ENCODE data around the gene NKD2. TPM values are rescaled to one million over a fixed set of nuclear protein-coding genes. Genes with fewer than 3 reads are reported as not detected.
"Not testable (repeated sequence)": the region's sequence is repeated elsewhere in the genome, so short reads cannot be mapped to it uniquely, and the experiment has no call there.

The NKD2 gene
- total RNA-seq (2014; rRNA removed): not detected in 2 replicates
- polyA plus RNA-seq (2012): not detected

GRCh38 chr5:1008451-1009358 is at the start of gene NKD2:
Gene NKD2 (plus strand): TSS chr5:1008802. CDS start chr5:1009058, 256 bp downstream.
- DNase-seq (ENCODE audit: low read depth): no peak

- DNase-seq (ENCODE audit: low read depth): no peak
These were observed 48.7 kb upstream of the NKD2 start for GRCh38 chr5:959581-960531.

DNA sequence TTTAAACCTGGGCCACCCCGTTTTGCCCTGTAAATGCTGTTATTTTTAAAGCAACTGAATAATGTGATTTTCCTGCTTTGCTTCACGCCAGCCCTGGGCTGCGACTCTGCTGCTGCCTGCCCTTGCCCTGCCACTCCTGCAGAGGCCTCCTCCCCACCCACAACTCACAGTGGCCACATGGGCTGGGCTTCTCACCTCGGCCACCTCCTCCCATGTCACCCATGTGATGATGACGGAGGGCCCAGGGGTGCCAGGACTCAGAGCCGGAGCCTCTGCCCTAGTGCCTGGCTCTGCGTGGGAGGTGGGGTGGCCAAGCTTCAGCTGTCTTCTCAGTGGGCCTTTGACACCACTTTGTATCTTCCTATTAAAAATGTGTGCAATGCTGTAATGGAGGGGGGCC is 48.1 kb upstream of the NKD2 start:
- no peak for DNase-seq (ENCODE audit: low read depth)

DNA sequence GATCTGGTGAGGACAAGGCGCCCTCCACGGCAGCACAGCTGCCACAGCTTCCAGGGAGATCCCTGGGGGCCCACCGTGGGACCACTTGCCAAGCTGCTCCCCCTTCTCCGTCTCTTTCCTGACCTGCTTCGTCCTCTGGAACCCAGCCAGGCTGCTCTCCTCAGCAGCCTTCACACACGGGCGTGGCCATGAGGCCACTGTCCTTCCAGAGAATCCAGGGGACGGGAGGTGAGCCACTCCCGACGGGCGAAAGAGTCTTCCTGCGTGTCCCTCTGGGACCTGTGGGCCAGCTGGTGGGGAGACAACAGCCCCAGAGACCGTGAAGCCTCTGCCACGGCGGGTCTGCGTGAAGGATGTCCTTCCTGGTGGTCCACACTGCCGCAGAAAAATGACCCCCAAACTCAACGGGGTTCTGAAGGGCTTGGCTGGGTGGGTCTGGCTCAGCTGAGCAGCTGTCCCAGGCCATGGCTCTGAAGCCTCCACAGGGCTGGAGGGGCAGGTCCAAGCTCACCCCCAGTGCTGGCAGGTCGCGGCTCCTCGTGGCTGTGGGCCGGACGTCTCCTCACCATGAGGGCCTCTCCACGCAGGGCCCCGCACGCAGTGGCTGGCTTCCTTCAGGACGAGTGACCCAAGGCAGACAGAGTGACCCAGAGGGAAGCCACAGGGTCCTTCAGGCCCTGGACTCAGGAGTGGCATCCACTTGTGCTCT is 47.4 kb upstream of the NKD2 start:
- DNase-seq (ENCODE audit: low read depth): no peak

DNA sequence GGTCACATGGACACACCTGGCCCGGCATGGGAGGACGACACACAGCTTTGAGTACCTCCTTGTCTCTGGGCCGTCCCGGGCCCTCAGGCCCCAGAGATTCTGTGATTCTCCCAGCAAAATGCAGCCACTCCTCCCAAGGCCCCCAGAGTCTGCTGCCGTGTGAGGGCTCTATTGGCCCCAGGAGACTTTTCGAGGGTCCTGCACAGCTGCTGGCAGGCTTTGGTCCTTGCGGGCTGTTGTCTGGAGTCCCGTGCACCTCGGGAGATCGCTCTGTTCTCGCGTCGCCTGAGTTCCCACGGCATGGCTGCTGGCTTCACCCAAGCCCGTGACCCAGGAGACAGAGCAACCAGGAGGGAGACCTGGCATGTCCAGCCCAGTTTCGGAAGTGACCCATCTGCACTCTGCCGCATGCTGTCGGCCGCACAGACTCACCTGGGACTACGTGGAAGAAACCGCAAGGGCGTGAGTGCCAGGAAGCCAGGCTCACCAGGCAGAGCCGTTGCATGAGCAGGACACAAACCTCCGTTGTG is 46.8 kb upstream of the NKD2 start:
- no peak for DNase-seq (ENCODE audit: low read depth)

GRCh38 chr5:962386-962785 is 46.2 kb upstream of the NKD2 start:
- no peak for DNase-seq (ENCODE audit: low read depth)

- DNase-seq (ENCODE audit: low read depth): no peak
These were observed 45.8 kb upstream of the NKD2 start for GRCh38 chr5:962801-963200.

DNA sequence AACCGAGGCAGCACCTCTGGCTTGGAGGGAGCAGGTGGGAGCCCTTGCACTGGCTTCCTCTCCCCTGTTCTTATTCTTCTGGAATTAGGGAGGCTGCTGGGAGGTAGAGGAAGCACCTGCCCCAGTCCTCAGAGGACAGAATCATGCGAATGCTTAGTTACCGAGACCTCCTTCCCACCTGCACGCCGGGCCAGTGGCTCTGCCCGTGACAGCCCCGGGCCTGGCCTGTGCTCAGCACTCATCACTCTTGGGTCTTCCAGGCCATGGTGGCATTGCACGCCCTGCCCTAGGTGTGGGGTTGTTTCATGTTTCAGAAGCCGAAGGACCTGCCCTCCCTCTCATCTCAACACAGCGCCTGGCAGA is 45.3 kb upstream of the NKD2 start:
- DNase-seq (ENCODE audit: low read depth): no peak

GRCh38 chr5:963673-964531 is 44.7 kb upstream of the NKD2 start:
- DNase-seq (ENCODE audit: low read depth): no peak

DNA sequence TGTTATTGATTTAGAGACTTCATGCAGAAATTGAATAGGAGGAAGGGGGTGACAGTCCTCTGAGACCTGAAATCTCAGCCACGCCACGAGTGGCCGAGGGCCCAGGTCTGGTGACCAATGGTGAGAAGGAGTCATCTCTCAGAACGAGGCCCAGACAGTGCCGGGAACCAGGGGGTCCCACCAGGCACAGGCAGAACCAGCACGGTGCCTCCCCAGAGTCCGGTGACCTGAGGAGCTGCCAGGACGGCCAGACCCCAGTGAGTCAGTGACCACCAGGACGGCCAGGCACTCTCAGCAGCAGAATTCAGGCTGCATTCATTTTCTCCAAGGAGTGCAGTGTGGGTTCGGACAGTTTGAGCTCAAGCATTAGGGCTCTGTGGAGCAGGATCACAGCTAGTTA is 43.8 kb upstream of the NKD2 start:
- no peak for DNase-seq (ENCODE audit: low read depth)

GRCh38 chr5:965604-966344 is 42.8 kb upstream of the NKD2 start:
- no peak for DNase-seq (ENCODE audit: low read depth)

DNA sequence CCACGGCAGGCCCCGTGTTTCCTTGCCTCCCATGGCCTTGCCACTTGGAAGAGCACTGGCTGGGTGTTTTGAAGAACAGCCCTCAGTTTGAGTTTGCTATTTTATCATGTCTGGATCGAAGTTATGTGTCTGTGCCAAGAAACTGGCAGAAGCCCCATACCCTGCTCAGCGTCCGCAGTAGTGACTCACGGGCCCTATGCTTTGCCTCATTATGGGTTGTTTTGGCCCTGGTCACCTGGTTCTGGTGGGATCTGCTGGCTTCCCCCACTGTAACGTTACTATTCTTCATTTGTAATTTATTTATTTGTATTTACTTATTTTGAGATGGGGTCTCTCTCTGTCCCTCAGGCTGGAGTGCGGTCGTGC is 42.3 kb upstream of the NKD2 start:
- DNase-seq (ENCODE audit: low read depth): no peak

DNA sequence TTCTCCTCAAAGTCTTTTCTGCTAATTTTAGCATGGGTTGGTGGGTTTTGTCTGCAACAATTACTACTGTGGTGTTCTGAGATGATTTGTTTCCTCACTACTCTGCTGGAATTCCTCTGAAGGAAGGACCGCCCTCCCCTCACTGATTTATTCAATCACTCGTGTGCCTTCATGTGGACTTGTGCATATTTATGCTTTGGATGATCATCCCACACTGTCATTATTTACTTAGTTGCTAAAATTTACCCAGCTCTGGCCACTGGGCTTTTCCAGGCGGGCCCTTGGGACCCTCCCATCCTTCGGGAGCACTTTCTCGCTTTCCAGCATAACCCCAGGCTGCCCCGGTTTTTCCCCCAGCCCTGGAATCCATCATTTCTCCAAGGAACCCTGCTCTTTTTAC is 41.7 kb upstream of the NKD2 start:
- DNase-seq (ENCODE audit: low read depth): no peak

- no peak for DNase-seq (ENCODE audit: low read depth)
These were observed 39.7 kb upstream of the NKD2 start for GRCh38 chr5:968881-969280.

GRCh38 chr5:969408-969839 is 39.2 kb upstream of the NKD2 start:
- DNase-seq (ENCODE audit: low read depth): no peak

DNA sequence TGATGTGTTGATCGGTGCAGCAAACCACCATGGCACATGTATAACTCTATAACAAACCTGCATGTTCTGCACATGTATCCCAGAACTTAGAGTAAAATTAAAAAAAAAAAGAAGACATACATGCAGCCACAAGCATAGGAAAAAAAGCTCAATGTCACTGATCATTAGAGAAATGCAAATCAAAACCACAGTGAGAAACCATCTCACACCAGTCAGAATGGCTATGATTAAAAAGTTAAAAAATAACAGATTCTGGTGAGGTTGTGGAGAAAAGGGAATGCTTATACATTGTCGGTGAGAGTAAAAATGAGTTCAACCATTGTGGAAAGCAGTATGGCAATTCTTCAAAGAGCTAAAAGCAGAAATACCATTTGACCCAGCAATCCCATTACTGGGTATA is 36.0 kb upstream of the NKD2 start:
- DNase-seq (ENCODE audit: low read depth): not testable (repeated sequence)

DNA sequence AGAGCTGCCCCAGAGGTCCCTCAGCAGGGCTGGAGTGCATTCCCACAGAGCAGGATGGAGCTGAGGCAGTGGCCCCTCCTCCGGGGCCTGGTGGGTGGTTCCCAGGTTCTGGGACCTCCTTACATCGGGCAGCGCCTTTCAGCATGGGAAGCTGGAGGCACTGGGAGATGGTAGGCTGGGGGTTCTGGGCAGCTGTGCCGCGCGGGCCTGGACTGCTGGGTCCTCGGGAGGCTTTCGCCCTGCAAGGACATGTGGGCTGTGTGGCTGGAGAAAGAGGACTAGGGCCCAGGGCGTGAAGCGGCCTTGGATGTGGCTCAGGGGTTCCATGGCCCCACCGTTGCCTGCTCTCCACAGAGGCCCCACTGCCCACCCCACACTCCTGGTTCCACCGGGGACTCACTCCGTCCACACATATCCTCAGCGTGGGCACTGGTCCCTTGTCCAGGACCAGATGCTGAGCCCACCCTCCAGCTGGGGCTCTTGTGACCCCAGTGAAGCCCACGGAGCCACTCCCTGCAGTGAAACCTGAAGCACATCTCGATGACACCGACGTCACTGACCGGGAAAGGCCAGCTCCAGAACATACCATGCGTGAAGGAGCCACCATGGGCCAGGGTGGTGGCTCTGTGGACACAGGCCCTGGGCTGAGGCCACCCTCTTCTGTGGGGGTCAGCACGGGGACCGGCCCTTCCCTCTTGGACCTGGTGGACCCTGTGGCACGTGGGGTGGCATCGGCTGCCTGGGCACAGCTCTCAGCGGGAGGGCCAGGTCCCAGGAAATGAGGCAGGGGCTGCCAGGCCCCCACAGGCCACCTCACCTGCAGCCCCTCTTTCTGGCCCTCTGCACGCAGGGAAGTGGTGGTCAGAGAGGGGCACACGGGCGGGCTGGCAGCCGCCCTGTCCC is 31.5 kb upstream of the NKD2 start:
- no peak for DNase-seq (ENCODE audit: low read depth)

GRCh38 chr5:978054-978453 is 30.5 kb upstream of the NKD2 start:
- DNase-seq (ENCODE audit: low read depth): no peak

DNA sequence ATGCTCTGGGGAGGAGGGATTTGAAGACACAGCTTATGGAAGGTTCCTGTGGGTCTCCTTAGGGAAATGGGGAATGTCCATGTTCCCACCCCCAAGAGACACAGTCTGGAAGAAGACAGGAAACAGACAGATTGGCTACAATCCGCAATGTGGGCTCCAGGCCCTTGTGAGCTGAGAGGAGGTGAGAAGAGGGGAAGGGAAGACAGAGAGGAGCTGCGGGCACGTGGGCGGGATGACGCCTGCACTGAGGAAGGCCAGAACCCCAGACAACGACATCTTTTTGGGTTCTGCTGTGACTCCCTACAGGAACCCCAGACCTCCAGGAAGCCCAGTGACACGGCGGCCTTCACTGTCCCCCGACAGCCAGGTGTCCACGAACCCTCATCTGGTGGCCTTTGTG is 29.9 kb upstream of the NKD2 start:
- no peak for DNase-seq (ENCODE audit: low read depth)
